NCI-H1048 (cell line): Measurements from ENCODE around the gene TEX13B.

Experiments
- DNase-seq: peaks from one replicate; lab custom pipeline; 2025; lab: John Stamatoyannopoulos, UW

The TEX13B gene

DNA sequence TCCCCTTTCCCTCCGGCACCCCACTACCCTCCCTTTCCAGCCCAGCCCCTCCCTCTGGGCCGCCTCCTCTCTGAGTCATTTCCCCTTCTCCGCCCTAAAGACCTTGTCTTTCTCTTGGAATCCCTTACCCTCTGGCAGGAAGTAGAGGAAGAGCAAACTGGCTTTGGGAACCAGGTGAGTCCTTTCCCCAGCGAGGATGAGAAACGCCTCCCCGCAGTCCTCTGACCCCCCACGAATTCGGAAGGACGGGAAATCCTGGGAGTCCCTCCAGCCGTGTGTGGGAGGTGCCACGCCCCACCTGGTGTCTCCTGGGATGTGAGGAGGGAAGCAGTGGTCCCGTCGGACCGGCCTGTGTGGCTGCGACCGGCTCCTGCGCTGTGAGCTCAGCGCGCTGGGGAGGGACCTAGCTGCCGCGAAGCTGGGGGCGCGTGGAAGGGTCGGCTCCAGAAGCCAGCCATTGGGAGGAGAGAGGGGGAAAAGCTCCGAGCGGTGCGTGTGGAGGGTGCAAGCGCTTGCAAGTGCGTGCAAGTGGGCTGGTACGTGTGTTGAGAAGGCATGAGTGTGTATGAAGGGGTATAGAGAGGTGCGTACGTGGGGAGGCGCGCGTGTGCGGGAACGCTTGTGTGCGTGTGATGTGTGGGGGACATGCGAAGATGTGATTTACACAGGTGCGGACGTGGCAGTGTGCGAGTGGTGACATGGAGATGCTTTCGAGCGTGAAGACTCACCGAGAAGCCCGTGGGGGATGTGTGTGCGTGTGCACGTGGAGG lies 46.3 kb downstream of the TEX13B start:
- no peak for DNase-seq

DNA sequence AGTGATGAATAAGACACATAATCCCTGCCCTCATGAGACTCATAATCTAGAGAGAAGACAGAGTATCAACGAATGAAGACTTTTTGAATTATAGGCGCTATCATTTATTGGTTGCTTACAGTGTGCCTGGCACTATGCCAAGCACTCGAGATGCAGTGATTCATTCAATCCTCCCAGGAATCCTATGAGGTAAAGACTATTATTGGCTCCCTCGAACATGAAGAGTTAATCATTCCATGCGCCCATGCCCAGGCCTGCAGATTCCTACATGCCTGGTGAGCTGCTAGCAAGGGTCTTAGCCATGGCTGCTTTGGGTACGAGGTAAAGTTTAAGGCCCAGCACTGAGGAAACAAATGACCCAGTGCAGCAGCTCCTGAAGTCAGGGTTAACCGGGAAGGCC lies 47.0 kb downstream of the TEX13B start:
- no peak for DNase-seq

DNA sequence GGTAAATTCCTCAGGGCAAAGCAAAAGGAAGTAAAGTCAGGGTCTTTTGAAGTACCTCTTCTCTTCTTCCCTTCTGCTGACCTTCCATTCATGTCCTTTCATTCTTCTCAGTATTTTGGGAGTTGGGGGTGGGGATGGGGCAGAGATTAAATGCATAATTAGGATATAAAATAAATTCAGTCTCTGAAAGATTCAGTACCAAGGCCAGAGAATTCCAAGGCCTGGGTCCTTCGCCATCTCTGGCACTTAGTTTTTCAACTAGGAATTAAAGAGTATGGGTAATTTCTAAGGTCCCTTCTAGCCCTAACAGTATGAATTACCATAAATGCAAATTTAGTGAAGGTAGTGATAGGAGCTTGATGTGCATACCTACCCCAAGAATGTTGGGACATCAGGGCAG lies 47.9 kb downstream of the TEX13B start:
- DNase-seq = no peak
